GM21619 (cell line): Measurements from ENCODE around the gene BAIAP2.
"Not testable (repeated sequence)": the region's sequence is repeated elsewhere in the genome, so short reads cannot be mapped to it uniquely, and the experiment has no call there.

ENCODE experiments used
- ATAC-seq: cut with Tn5 transposase; IDR thresholded peaks from one replicate; pipeline ENCODE4 v1.9.1; 2021; ENCODE audit not compliant: unreplicated experiment

The BAIAP2 gene

DNA sequence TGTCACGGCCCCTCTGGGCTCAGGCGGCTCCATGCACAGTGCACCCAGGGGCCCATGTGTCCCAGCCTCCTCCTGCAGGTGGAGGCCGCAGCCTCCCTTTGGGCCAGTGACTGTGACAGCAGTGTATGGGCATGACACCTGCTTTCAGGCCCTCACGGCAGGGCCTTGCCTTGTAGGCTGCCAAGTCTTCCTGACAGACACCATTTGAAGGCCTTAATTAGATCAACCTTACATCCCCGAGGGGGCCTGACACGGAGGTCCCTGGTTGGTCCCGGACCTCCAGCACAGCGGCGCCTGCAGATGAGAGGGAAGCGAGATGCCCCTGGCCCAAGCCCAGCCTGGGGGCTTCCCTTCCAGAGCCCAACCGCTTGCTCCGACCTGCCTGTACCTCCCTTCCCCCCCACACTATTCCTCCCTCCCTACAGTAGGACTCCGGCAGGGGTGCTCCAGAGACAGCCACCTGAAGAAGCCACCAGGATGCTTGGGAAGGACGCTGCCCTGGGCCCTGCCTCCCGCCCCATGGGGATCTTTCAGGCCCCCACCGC lies 31.9 kb downstream of the BAIAP2 start:
- no peak for ATAC-seq

DNA sequence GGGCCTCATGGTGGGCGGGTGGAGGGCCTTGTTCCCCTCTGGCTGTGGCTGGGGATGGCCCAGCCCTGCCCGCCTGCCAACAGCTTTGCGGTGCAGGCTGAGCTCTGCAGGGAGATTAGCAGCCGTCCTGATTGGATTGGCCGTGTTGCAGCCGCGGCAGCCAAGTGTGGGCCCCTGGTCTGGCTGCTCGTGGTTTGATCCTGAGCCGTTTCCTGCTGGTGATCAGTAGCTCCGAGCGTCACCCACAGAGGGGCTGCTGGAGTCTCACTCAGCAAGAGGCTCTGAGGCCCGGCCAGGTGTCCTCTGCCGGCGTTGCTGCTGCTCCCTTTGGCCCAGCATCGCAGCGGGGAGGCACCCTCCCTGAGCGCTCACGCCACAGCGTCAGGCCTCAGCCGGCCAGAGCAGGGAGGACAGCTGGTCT lies 32.5 kb downstream of the BAIAP2 start:
- no peak for ATAC-seq

DNA sequence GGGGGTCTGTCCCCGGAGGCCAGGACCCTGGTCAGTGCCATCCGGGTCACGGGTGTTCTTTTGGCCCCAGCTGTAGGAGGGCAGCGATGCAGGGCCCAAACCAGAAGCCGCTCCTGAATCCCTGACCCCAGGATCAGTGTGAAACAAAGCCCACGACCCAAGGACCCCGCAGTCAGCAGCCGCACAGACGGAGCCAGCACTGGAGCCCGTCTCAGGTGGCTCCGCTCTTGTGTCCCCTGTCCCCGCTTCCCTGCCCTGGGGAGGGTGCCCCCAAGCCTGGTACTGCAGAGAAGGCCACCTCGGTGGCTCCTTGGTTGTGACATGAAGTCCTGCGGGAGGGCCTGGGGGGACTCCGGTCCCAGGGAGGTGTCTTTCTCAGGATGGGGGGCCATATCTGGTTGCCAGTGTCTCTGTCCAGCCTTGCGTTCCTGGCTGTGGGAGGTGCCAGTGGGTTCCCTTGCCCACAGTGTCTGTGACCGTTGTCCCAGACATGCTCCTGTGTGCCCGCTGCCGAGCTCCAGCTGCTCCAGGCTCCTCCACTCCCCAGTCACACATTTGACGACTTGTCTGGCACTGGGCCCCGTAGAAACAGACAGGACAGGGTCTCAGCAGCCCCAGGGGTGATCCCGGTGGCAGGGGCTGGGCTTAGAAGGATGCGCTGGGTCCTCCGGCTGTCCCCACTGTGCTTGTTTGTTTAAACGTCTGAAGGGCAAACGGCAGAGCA lies 33.6 kb downstream of the BAIAP2 start:
- no peak for ATAC-seq

DNA sequence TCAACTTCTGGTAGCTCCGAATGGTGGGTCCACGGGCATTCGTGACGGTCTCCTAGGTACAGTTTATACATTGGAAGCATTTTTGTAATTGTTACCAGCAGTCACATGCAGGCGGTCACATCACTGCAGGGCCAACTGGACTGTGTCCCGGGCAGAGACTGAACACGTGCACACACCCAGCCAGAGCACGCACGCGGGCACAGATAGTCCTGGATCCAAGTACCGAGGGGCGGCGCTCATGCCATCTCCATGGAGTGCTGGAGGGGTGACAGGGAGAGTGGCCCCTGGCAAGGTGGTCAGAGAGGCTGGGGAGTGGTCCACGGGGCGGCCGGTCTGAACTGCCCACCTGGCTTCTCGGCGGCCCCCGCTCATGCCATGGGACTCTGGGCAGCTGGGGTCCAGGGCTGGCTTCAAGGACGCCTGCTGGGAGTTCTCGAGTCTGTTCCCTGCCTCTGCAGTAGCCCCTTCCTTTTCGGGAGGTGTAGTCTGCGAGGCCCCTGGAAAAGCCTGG lies 34.2 kb downstream of the BAIAP2 start:
- ATAC-seq, result no peak

DNA sequence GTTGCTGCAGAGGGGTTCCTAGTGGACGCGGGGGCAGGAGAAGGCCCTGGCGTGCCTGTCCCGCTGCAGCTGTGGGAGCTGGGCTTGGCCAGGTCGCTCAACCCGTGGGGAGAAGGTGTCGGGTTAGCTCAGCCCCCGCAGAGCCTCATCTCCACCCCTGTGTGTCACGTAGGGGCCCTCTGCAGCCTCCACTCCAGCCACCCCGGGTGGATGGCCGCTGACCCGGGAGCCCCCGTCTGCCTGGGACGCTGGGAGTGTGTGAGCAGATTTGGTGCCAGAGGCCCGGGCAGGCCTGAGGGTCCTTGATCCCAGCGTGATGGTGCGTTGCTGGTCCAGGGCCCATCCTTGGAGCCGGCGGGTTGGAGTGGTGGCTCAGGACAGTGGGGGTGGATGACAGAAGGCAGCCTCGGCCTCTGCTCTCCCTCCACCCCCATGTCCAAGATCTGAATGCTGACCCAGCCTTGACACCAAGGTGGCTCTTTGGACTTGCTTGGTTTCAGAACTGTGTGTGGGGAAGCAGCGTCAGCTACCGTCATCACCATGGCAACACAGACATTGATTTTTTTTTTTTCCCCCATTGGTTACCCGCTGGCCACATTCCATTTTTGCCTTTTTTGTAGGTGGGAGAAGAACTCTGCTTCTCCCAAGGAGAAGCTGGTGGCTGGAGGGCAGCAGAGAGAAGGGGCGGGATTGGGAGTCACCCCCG lies 35.7 kb downstream of the BAIAP2 start:
- no peak for ATAC-seq

DNA sequence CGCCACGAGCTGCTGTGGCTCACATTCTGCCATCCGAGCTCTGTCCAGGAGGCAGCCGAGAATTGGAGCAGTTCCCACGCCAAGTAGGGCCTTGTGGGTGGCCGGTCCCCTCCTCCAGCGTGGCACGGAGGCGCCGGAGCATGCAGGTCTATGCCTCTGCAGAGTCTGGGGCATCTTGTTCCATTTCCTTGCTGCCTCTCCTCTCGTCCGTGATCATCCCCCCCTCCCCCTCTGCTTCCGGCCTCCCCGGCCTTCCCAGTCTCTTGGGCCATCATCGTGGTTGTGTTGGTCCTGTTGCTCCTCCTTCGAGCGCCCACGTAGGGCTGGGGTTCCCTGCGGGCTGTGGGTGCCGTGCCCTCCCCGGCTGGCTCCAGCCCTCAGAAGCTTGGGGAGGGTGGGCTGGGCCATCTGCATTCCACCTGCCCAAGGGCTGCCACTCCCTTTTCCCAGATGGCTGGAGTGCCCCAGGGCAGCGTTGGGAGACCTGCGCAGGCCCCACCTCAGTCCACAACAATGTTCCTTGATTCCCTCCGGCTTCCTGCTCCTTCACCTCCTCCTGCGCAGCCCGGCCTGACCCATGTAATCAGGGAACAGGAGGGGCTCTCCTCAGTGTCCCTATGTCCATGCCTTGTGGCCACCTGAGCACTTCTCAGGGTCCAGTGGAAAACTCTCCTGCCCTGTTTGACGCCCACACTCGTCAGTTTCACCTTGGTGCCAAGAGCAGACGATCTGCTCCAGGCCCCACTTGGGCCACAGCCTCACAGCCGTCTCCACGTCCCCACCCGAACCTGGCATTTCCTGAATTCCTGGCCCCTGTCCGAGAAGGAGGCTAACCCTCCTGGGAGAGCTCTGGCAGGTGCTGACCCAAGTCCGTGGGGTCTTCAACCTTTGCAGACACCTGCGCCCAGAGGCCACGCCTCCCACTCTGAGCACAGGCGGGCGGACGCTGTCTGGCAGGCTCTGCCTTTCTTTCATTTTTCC lies 37.1 kb downstream of the BAIAP2 start:
- no peak for ATAC-seq

DNA sequence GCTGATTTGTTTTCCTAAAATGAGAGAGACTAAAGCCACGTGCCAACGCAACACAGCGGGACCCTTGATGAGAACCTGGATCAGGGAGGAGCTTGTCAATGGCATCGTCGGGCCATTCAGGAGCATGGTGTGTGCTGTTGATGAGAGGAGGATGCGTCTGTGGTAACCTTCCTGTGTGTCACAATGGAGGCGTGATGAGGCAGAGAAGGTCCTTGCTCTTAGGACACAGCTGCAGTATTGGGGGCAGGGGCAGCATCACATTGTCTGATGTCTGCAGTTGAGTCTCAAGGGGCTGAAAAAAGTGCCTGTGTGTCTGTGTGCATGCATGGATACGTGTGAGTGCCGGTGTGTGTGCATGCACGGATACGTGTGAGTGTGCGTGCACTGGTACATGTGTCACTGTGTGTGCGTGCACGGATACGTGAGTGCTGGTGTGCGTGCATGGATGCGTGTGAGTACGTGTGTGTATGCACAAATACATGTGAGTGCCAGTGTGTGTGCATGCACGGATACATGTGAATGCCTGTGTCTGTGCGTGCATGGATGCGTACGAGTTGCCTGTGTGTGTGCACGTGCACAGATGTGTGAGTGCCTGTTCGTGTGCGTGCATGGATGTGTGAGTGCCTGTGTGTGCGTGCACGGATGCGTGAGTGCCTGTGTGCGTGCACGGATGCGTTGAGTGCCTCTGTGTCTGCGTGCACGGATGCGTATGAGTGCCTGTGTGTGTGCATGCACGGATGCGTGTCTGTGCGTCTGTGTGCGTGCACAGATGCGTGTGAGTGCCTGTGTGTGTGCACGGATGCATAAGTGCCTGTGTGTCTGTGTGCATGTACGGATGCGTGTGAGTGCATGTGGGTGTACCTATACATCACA lies 39.3 kb downstream of the BAIAP2 start:
- no peak for ATAC-seq

DNA sequence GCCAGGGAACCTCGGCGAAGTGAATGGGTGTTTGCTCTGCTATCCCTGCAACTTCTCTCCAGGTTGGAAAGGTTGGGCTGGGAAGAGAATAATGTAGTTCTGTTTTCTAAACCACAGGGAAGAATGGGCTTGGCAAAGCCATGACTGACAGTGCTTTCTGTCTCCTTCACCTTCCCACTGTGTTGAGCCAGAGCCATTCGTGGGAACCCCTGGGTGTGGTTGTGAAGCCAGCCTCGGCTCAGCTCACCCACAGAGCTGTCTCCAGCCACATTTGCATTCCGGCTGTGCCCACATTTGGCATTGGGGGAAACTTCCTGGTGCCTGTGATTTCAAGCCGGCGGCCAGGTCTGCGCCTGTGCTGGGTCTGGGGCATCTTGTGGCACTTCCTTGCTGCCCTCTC lies 39.9 kb downstream of the BAIAP2 start:
- no peak for ATAC-seq

DNA sequence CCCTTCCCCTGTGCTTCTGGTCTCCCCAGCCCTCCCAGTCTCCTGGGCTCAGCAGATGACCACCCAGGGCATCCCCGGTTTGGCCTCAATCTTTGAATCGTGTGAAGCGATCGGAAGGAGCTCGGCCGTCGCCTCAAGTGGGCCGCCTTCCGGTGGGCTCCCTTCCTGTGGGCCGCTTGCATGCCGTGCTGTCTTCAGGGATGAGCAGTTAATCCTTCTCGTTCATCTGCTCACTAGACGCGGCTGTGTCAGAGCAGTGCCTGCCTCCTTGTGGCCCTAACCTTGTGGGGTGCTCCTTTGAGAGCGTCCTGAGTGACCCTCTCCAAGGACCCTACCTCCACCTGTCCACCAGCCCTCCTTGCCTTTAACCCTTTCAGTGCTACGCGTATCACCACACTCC lies 40.4 kb downstream of the BAIAP2 start:
- no peak for ATAC-seq

DNA sequence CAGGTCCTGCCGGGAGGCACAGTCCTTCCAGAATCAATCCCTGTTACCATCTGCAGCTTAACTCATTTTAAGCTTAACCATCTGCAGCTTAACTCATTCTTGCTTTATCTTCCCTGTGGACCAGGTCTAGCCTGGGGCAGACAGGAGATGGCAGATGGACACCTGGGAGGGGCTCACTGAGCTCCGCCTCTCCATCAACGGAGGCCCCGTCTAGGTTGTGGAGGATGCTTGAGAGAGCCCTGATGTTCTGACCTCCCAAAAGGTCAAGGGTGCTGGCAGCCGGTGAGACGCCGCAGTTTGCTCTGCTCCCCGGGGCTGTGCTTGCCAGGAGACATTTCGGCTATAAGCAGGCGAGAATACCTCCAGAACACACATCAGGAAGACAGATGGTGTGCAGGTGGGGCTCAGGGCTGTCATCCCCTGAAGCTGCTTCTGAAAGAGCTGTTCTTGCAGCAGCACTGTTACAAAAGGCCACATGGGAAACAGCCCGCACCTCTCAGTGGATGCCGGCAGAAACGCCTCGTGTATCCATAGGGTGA lies 41.3 kb downstream of the BAIAP2 start:
- no peak for ATAC-seq

DNA sequence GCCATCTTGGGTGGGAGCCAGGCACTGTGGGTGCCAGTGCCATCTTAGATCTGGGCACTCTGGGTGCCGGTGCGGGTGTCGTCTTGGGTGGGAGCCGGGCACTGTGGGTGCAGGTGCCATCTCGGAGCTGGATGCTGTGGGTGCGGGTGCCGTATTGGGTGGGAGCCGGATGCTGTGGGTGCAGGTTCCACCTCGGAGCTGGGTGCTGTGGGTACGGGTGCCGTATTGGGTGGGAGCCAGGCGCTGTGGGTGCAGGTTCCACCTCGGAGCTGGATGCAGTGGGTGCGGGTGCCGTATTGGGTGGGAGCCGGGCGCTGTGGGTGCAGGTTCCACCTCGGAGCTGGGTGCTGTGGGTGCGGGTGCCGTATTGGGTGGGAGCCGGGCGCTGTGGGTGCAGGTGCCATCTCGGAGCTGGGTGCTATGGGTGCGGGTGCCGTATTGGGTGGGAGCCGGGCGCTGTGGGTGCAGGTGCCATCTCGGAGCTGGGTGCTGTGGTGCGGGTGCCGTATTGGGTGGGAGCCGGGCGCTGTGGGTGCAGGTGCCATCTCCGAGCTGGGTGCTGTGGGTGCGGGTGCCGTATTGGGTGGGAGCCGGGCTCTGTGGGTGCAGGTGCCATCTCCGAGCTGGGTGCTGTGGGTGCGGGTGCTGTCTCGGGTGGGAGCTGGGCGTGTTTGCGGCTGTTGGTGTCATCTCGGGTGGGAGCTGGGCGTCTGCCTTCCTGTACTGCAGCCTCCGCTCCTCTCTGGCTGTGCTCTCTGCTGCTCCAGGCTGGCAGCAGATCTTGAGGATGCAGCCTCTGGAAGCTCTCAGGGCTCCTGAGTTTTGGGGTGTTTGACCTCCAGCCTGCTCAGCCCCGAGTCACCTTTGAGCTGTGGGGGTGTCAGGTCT lies 43.3 kb downstream of the BAIAP2 start:
- not testable (repeated sequence) for ATAC-seq

DNA sequence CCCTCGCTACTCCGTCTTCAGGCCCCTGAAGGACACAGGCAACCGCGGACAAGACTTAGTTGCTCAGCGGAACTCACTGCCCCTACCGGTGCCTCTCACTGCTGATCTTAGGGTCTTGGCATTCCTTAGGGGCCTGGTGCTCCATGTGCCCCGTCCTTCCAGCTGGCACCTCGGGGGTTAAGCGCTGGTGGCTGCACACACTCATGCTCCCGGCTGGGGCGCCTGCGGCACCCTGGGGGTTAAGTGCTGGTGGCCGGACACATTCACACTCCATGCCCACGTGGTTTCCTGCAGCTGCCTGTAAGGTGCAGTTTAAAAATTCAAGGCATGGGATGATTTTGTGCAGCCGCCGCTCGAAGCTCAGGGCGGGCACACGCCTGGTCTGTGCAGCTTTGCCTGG lies 45.1 kb downstream of the BAIAP2 start:
- ATAC-seq, result no peak

DNA sequence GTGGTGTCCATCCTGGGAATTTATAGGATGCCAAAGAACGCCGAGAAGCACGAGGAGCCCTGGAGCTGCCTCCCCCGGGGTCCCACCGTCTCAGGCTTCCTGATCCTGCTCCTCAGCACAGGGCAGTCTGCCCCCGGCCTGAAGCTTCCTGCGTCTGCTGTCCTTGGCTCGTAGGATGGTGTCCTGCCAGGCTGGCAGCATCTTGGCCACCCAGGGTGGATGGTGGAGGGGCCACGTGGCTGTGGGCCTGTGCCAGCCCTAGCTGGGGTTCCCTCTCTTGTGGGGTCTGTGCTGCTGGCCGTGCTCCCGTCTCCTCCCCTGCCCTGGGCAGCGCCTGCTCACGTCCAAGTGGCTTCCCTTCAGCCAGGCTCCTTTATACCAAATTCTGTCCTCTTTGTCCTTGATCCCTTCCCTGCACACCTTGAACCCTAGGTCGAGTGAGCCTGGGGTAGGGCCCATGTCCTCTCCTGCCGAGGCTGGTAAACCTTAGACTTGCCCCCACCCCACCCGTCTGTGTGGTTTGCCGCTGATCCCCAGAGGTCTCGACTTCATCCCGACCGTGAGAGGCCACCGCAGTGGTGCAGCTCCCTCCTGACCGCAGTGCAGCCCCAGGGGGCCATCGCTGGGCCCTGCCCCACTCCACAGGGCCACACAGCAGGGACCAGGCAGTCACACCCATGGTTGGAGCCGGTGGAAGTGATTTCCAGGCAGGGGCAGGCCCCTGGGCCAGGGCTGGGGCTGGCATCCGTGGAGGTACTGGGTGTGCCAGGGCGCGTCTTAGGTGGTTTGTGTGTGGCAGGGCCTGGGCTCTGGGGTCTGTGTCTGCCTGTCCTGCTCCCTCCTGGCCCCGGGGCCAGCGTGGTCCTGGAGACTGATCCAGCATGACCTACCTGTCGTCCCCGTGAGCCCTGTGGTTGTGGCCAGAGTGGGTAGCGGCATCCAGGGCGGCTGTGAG lies 46.5 kb downstream of the BAIAP2 start:
- ATAC-seq, result no peak

DNA sequence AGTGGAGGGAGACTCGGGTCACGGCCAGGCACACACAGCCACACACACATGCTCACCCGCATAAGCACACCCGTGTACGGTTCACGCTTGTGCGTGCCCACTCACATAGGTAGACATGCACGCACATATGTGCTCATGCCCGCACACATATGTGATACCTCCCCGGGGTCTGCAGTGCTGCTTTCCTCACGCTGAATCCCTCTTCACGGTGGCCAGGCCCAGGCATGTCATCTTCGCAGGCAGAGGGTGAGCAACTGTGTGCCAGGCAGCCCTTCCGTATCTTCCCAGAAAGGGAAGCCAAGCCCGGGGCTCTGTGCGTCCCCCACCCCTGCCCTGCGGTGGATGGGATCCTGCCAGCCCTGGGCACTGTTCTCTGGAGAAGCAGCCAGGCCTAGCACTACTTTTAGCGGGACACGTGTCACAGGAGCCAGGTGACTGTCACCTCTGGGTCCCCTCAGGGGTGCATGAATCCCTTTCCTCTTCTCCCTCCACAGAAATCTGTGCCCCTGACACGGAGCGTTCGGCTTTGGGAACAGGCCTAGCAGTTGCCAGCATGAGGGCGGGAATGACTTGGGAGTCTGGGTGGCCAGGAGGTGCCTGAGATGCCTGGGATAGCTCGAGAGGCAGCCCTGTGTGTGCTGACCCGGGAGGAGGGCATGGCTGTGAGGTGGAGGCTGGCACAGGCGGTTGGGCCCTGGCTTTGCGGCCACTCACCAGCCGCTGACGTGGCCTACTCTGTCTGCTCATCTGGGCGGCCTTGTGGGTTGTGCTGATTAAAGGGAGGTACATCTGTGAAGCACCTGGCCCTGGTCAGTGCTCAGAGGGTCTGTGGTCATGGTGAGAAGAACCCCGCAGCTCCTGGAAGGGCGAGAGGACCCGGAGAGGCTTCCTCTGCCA lies 47.5 kb downstream of the BAIAP2 start:
- ATAC-seq, result no peak

DNA sequence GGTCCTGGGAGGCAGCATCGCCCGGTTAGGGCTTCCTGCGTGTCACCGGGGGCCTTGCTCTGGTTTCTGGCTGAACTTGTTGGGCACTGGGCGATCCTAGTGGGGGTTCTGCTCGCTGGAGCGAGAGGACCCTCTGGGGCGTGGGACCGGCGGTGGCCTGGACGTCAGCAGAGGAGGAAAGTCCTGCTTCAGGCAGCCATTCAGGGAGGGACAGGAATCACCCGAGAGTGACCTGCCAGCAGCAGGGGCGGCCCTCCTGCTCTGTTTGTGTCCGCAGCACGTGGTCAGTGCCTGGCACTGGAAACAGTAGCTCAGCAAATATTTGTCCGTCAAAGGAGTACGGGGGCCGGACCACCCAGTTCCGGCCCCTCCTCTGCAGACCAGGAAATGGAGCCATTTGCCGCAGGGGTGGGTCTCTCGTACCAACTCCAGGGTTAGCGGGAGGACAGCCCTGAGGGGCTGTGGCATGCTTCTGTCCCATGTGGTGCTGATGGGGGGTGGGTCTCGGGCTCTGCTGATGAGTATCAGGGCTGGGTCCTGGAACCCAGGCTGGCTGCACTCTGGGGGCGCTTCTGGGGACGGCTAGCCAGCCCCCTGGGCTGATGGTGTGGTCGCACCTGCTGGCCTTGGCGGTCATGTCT lies 48.3 kb downstream of the BAIAP2 start:
- ATAC-seq, result no peak
